Adrenal gland (tissue), 5 donors: ENCODE data around the gene RBFOX1.

ENCODE experiments used
- POLR2A ChIP-seq, 2 donors: fragments of 450-650 bp; IDR thresholded peaks; one replicate each; pipeline ENCODE4 v1.6.1; 2017; ENCODE audit warnings: antibody characterized with exemption in 2 of 2, mild to moderate bottlenecking in 2 of 2, moderate library complexity in 1 of 2
- TF ChIP-seq, protein P1 (sequence below), 6 experiments: fragments of 450-650 bp in 4 of 6; fragments of 200-600 bp in 2 of 6; sonication (generic) in 1 of 6; IDR thresholded peaks; 1 replicate in 5 of 6; 2 replicates in 1 of 6; pipeline versions ENCODE4 v1.5.1 to v1.8.0; 2016 to 2021; ENCODE audit warnings: antibody characterized with exemption in 6 of 6, mild to moderate bottlenecking in 2 of 6, moderate library complexity in 1 of 6
- donor health status: DM: no; HTN: no; CAD: no.

DNA sequence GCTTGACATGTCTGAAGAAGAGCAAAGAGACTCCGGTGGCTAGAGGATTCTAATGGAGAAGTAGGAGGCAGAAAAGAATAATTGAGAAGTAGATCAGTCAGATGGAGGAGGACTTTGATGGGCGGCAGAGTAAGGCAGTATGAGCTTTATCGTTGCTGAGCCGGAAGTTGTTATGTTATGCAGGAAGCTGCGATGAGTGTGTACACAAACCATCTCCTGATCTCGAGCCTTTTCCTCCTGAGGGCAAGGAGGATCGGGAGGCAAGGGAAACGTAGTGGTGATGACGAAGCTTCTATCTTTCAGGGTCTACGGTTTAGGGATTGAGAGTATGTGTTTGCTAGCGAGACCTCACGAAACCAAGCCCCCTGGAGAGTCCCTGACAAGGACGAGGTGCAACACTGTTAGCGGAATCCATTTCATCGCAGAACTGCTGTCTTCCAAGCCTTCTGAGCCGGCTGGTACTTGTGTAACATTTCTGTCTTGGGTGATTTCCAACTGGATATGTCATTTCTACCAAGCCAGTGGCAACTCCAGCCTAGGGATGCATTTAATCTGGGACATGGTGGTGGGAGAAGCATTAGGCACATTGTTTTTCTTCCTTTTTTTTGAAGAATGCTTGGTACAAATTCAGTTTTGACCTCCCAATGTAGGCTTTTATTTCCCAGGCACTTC, 45.5 kb downstream of the RBFOX1 start:
- TF ChIP-seq, protein P1, sequence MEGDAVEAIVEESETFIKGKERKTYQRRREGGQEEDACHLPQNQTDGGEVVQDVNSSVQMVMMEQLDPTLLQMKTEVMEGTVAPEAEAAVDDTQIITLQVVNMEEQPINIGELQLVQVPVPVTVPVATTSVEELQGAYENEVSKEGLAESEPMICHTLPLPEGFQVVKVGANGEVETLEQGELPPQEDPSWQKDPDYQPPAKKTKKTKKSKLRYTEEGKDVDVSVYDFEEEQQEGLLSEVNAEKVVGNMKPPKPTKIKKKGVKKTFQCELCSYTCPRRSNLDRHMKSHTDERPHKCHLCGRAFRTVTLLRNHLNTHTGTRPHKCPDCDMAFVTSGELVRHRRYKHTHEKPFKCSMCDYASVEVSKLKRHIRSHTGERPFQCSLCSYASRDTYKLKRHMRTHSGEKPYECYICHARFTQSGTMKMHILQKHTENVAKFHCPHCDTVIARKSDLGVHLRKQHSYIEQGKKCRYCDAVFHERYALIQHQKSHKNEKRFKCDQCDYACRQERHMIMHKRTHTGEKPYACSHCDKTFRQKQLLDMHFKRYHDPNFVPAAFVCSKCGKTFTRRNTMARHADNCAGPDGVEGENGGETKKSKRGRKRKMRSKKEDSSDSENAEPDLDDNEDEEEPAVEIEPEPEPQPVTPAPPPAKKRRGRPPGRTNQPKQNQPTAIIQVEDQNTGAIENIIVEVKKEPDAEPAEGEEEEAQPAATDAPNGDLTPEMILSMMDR (IDR thresholded peaks at IDR 0.05) = no peak
- no peak for TF ChIP-seq POLR2A (IDR thresholded peaks at IDR 0.05)
